Measurements from ENCODE around the gene SLC10A3. TPM values are rescaled to one million over a fixed set of nuclear protein-coding genes. Genes with fewer than 3 reads are reported as not detected.

SLC10A3 gene
- polyA plus RNA-seq, 2 donors: 24.7 to 26.3 TPM

- H3K27ac ChIP-seq (ENCODE audit: low read depth in 2 of 2, low read length in 1 of 2): peak overlapping the region; percentile 60 to 89
- peaks cover 7 to 8% of the 10 kb centered on the region in 2 donors for H3K4me1 ChIP-seq (ENCODE audit: control insufficient read depth in 2 of 2, insufficient read depth in 2 of 2, low read length in 1 of 2)
- peaks cover 0 to 23% of the 10 kb centered on the region in 2 donors for H3K36me3 ChIP-seq (ENCODE audit: control insufficient read depth in 2 of 2, insufficient read depth in 2 of 2, low read length in 1 of 2)
- peak overlapping the region; percentile 42 to 66 for H3K4me3 ChIP-seq (ENCODE audit: low read depth in 1 of 2, low read length in 2 of 2)
- H3K27me3 ChIP-seq (ENCODE audit: control insufficient read depth in 1 of 2, insufficient read depth in 2 of 2, low read length in 2 of 2): no peaks in the 10 kb centered on the region
- no peaks in the 10 kb centered on the region for H3K9me3 ChIP-seq (ENCODE audit: control insufficient read depth in 2 of 2, insufficient read depth in 1 of 2, low read depth in 1 of 2, low read length in 1 of 2)
- WGBS, 2 donors: 56 to 73% methylated on average over 13 of the region's 13 CpGs
These were observed 45.6 kb downstream of the SLC10A3 start for GRCh38 chrX:154444755-154445246.

DNA sequence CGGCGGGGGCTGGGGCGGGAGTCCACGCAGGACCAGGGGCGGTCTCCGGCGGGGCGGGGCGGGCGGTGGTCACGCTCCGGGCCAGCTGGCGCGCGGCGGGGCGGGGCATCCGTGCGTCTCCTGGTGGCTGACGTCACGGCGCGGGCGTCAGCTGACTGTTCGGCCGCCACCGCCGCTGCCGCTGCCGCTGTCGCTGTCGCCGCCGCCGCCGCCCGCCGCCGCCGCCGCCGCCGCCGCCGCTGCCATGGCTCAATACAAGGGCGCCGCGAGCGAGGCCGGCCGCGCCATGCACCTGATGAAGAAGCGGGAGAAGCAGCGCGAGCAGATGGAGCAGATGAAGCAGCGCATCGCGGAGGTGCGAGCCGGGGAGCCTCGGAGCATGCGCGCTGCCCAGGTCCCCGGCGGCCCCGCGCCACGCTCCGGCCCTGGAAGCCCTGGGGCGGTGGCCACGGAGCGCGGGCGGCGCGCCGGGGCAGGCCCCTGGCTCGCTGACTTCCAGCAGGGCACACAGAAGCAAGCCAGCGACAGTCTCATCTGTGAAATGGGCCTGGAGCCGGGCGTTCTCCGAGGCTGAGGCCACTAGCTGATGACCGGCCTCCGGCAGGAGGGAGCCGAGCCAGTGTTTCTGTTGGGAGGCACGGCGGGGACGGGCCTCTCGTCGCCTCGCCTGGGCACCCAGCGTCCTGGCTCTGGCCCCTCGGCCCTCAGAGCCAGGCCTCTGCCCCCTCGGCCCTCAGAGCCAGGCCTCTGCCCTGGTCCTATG is 46.3 kb downstream of the SLC10A3 start, which contains the start of gene FAM50A:
Gene FAM50A (plus strand): TSS at position 150 of the 763 bp plus-strand sequence. CDS start 95 bp downstream, at position 245.
- Histone ChIP-seq H3K4me1 (ENCODE audit: control insufficient read depth in 2 of 2, insufficient read depth in 2 of 2, low read length in 1 of 2) (peaks cover 7 to 8% of the 10 kb centered on the region in 2 donors), H3K9me3 (ENCODE audit: control insufficient read depth in 2 of 2, insufficient read depth in 1 of 2, low read depth in 1 of 2, low read length in 1 of 2) (no peaks in the 10 kb centered on the region), H3K4me3 (ENCODE audit: low read depth in 1 of 2, low read length in 2 of 2) (peak within 1 kb of the TSS; percentile 42 to 66), H3K27ac (ENCODE audit: low read depth in 2 of 2, low read length in 1 of 2) (peak within 1 kb of the TSS; percentile 78 to 89), H3K36me3 (ENCODE audit: control insufficient read depth in 2 of 2, insufficient read depth in 2 of 2, low read length in 1 of 2) (peaks cover 0 to 20% of the 10 kb centered on the region in 2 donors), H3K27me3 (ENCODE audit: control insufficient read depth in 1 of 2, insufficient read depth in 2 of 2, low read length in 2 of 2) (no peaks in the 10 kb centered on the region)
- 1 to 27% methylated on average over 34 to 94 of the region's 94 CpGs for WGBS, 2 donors

GRCh38 chrX:154443479-154443910 is 46.9 kb downstream of the SLC10A3 start:
- Histone ChIP-seq H3K4me3 (ENCODE audit: low read depth in 1 of 2, low read length in 2 of 2) (peak overlapping the region in 1 of 2 donors; percentile 42), H3K4me1 (ENCODE audit: control insufficient read depth in 2 of 2, insufficient read depth in 2 of 2, low read length in 1 of 2) (peaks cover 7 to 8% of the 10 kb centered on the region in 2 donors), H3K27me3 (ENCODE audit: control insufficient read depth in 1 of 2, insufficient read depth in 2 of 2, low read length in 2 of 2) (no peaks in the 10 kb centered on the region), H3K27ac (ENCODE audit: low read depth in 2 of 2, low read length in 1 of 2) (peak overlapping the region; percentile 78 to 80), H3K9me3 (ENCODE audit: control insufficient read depth in 2 of 2, insufficient read depth in 1 of 2, low read depth in 1 of 2, low read length in 1 of 2) (no peaks in the 10 kb centered on the region), H3K36me3 (ENCODE audit: control insufficient read depth in 2 of 2, insufficient read depth in 2 of 2, low read length in 1 of 2) (peaks cover 0 to 17% of the 10 kb centered on the region in 2 donors)
- 25 to 27% methylated on average over 10 of the region's 10 CpGs for WGBS, 2 donors

DNA sequence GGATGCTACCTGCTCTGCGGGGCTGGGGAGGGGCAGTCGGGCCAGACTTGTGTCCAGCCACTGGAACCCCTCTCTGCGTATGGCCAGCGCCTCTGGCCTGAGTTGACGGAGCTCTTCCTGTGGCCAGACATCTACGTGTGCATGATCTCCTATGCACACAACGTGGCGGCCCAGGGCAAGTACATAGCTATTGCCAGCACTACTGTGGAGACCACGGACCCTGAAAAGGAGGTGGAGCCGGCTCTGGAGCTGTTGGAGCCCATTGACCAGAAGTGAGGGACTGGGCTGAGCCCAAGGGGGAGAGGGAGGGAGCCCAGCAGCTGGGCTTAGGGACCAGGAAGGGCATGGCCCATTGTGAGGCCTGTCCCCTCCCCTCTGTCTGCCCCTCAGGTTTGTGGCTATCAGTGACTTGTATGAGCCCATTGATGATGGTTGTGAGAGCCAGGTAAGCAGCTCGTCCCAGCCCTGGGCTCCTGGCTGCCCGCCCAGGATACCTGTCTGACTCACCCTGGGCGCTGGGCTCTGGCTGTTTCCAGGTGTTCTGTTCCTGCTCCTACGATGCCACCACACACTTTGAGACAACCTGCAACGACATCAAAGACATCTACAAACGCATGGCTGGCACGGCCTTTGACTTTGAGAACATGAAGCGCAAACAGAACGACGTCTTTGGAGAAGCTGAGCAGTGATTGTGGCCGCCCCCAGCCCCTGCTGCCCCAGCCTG is 48.3 kb downstream of the SLC10A3 start:
- H3K27me3 ChIP-seq (ENCODE audit: control insufficient read depth in 1 of 2, insufficient read depth in 2 of 2, low read length in 2 of 2): no peaks in the 10 kb centered on the region
- no peaks in the 10 kb centered on the region for H3K9me3 ChIP-seq (ENCODE audit: control insufficient read depth in 2 of 2, insufficient read depth in 1 of 2, low read depth in 1 of 2, low read length in 1 of 2)
- peak overlapping the region in 1 of 2 donors; percentile 17 for H3K27ac ChIP-seq (ENCODE audit: low read depth in 2 of 2, low read length in 1 of 2)
- no peak overlapping the region for H3K4me3 ChIP-seq (ENCODE audit: low read depth in 1 of 2, low read length in 2 of 2)
- WGBS, 2 donors: 62 to 73% methylated on average over 21 of the region's 21 CpGs
- peaks cover 0 to 16% of the 10 kb centered on the region in 2 donors for H3K36me3 ChIP-seq (ENCODE audit: control insufficient read depth in 2 of 2, insufficient read depth in 2 of 2, low read length in 1 of 2)
- peaks cover 7 to 10% of the 10 kb centered on the region in 2 donors for H3K4me1 ChIP-seq (ENCODE audit: control insufficient read depth in 2 of 2, insufficient read depth in 2 of 2, low read length in 1 of 2)

DNA sequence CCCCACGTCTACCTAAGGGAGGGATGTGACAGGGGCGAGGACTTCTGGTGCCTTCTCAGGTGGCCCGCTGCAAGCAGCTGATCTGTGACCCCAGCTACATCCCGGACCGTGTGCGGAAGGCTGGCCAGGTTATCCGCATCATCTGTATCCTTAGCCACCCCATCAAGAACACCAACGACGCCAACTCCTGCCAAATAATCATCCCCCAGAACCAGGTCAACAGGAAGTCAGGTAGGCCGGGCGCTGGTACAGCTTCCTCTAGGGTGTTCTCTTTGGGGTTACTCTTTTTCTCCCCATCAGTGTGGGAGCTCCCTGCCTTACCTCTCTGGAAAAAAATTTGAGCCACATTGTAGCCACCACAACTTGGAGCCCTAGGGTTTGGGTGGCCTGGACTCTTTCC is 48.9 kb downstream of the SLC10A3 start:
- Histone ChIP-seq H3K27ac (ENCODE audit: low read depth in 2 of 2, low read length in 1 of 2) (no peak overlapping the region), H3K36me3 (ENCODE audit: control insufficient read depth in 2 of 2, insufficient read depth in 2 of 2, low read length in 1 of 2) (peaks cover 0 to 16% of the 10 kb centered on the region in 2 donors), H3K27me3 (ENCODE audit: control insufficient read depth in 1 of 2, insufficient read depth in 2 of 2, low read length in 2 of 2) (no peaks in the 10 kb centered on the region), H3K4me1 (ENCODE audit: control insufficient read depth in 2 of 2, insufficient read depth in 2 of 2, low read length in 1 of 2) (peaks cover 7 to 10% of the 10 kb centered on the region in 2 donors), H3K4me3 (ENCODE audit: low read depth in 1 of 2, low read length in 2 of 2) (no peak overlapping the region), H3K9me3 (ENCODE audit: control insufficient read depth in 2 of 2, insufficient read depth in 1 of 2, low read depth in 1 of 2, low read length in 1 of 2) (no peaks in the 10 kb centered on the region)
- WGBS, 2 donors: 77 to 85% methylated on average over 11 of the region's 11 CpGs

GRCh38 chrX:154440623-154441357 is 49.6 kb downstream of the SLC10A3 start:
- Histone ChIP-seq H3K36me3 (ENCODE audit: control insufficient read depth in 2 of 2, insufficient read depth in 2 of 2, low read length in 1 of 2) (peaks cover 0 to 16% of the 10 kb centered on the region in 2 donors), H3K4me3 (ENCODE audit: low read depth in 1 of 2, low read length in 2 of 2) (no peak overlapping the region), H3K27me3 (ENCODE audit: control insufficient read depth in 1 of 2, insufficient read depth in 2 of 2, low read length in 2 of 2) (no peaks in the 10 kb centered on the region), H3K4me1 (ENCODE audit: control insufficient read depth in 2 of 2, insufficient read depth in 2 of 2, low read length in 1 of 2) (peaks cover 7 to 10% of the 10 kb centered on the region in 2 donors), H3K27ac (ENCODE audit: low read depth in 2 of 2, low read length in 1 of 2) (no peak overlapping the region), H3K9me3 (ENCODE audit: control insufficient read depth in 2 of 2, insufficient read depth in 1 of 2, low read depth in 1 of 2, low read length in 1 of 2) (no peaks in the 10 kb centered on the region)
- WGBS, 2 donors: 81 to 83% methylated on average over 17 of the region's 17 CpGs

DNA sequence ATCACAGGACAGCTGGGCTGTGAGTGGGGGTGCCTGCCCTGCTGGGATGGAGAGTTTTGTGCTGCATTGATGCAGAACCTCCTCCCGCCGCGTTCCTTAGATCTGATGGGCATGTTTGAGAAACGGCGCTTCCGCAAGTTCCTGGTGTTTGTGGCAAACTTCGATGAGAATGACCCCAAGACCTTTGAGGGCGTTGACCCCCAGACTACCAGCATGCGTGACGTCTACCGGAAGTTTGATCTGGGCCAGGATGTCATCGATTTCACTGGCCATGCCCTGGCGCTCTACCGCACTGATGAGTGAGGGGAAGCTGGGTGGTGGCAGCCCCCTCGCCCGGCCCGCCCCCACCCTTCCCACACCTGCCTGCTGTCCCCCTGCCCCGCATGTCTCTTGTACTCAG is 50.6 kb downstream of the SLC10A3 start:
- H3K4me1 ChIP-seq (ENCODE audit: control insufficient read depth in 2 of 2, insufficient read depth in 2 of 2, low read length in 1 of 2): peaks cover 7 to 8% of the 10 kb centered on the region in 2 donors

DNA sequence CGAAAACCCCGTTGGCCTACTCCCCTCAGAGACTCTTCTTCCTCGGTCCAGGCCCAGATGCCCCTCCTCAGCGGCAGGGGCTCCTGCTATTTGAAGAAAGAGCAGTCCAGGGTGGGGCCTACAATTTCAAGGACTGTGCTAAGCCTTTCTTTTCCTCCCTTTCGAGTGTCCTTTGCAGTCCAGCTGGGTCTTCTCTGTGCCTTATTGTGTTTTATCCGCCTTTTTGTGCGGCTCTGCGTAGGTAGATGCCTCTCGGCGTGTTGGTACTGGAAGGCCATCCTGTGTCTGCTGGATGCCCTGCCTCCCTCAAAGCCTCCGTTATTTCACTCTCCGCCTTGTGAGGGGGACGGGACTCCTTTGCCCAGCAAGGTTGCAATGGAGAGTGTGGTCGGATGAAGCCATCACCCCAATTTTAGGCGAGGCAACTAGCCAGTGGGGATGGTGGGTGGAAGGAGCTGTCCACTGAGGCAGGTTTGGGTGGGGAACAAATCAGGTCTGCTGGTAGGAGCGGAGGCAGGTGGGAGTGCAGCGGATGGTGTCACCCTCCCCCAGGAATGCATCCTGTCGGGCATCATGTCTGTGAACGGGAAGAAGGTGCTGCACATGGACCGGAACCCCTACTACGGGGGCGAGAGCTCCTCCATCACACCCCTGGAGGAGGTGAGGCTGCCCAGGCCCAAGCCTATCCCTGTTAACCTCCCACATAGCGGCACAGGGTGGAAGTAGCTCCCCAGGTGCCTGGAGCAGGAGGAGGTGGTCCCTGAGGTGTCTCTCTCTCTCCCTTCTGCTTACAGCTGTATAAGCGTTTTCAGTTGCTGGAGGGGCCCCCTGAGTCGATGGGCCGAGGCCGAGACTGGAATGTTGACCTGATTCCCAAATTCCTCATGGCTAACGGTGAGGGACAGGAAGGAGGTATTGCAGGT is 52.2 kb downstream of the SLC10A3 start:
- no peaks in the 10 kb centered on the region for H3K9me3 ChIP-seq (ENCODE audit: control insufficient read depth in 2 of 2, insufficient read depth in 1 of 2, low read depth in 1 of 2, low read length in 1 of 2)
- peak overlapping the region; percentile 49 to 78 for H3K4me3 ChIP-seq (ENCODE audit: low read depth in 1 of 2, low read length in 2 of 2)
- peaks cover 2 to 5% of the 10 kb centered on the region in 2 donors for H3K4me1 ChIP-seq (ENCODE audit: control insufficient read depth in 2 of 2, insufficient read depth in 2 of 2, low read length in 1 of 2)
- H3K27ac ChIP-seq (ENCODE audit: low read depth in 2 of 2, low read length in 1 of 2): no peak overlapping the region
- no peaks in the 10 kb centered on the region for H3K27me3 ChIP-seq (ENCODE audit: control insufficient read depth in 1 of 2, insufficient read depth in 2 of 2, low read length in 2 of 2)
- H3K36me3 ChIP-seq (ENCODE audit: control insufficient read depth in 2 of 2, insufficient read depth in 2 of 2, low read length in 1 of 2): peaks cover 0 to 33% of the 10 kb centered on the region in 2 donors
- WGBS, 2 donors: 34 to 63% methylated on average over 28 of the region's 28 CpGs

More for the DNA sequence above, 50.6 kb downstream of the SLC10A3 start:
- no peak overlapping the region for H3K27ac ChIP-seq (ENCODE audit: low read depth in 2 of 2, low read length in 1 of 2)
- 88 to 92% methylated on average over 18 of the region's 18 CpGs for WGBS, 2 donors
- peaks cover 0 to 24% of the 10 kb centered on the region in 2 donors for H3K36me3 ChIP-seq (ENCODE audit: control insufficient read depth in 2 of 2, insufficient read depth in 2 of 2, low read length in 1 of 2)
- H3K9me3 ChIP-seq (ENCODE audit: control insufficient read depth in 2 of 2, insufficient read depth in 1 of 2, low read depth in 1 of 2, low read length in 1 of 2): no peaks in the 10 kb centered on the region
- no peaks in the 10 kb centered on the region for H3K27me3 ChIP-seq (ENCODE audit: control insufficient read depth in 1 of 2, insufficient read depth in 2 of 2, low read length in 2 of 2)
- H3K4me3 ChIP-seq (ENCODE audit: low read depth in 1 of 2, low read length in 2 of 2): no peak overlapping the region
